Upper lobe of left lung (tissue), 4 donors: Measurements from ENCODE around the gene ZNF500.

Experiments used
- CTCF ChIP-seq, 6 experiments: fragments of 450-650 bp in 4 of 6; fragments of 200-600 bp in 2 of 6; sonication (generic) in 2 of 6; IDR thresholded peaks; one replicate each; pipeline ENCODE4 v1.5.1; 2016 to 2019; ENCODE audit warnings: antibody characterized with exemption in 6 of 6
- EP300 ChIP-seq, 4 donors: sonication (generic); formaldehyde crosslinking; IDR thresholded peaks; one replicate each; pipeline ENCODE4 v1.5.1; 2017; ENCODE audit warnings: antibody characterized with exemption in 4 of 4, control low read depth in 2 of 4
- POLR2A ChIP-seq, 4 donors: fragments of 450-650 bp; IDR thresholded peaks; one replicate each; pipeline ENCODE4 v1.5.1; 2016 to 2017; ENCODE audit warnings: antibody characterized with exemption in 4 of 4, mild to moderate bottlenecking in 2 of 4
- POLR2AphosphoS5 ChIP-seq, 2 donors: sonication (generic); formaldehyde crosslinking; IDR thresholded peaks; one replicate each; pipeline ENCODE4 v1.5.1; 2017; ENCODE audit warnings: antibody characterized with exemption in 2 of 2

DNA sequence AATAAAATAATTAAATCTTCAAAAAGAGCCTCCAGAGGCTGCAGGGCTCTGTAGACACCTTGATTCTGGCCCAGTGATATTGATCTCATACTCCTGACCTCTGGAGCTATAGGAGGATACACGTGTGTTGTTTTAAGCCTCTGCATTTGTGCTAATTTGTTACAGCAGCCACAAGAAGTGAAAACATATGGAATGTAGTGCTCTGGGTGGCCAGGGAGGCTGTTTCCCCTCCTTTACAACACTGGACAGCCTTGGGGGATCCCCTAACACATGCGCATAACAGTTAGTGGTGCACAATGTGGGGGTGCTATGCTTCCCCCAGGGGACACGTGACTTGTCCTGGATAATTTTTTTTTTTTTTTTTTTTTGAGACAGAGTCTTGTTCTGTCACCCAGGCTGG is 4.7 kb upstream of the ZNF500 start:
- TF ChIP-seq POLR2AphosphoS5 (IDR thresholded peaks at IDR 0.05) = no peak
- no peak for TF ChIP-seq POLR2A (IDR thresholded peaks at IDR 0.05)
- TF ChIP-seq CTCF (IDR thresholded peaks at IDR 0.05) = no peak
- TF ChIP-seq EP300 (IDR thresholded peaks at IDR 0.05) = no peak
